Stomach (tissue), 8 donors: ENCODE results near the gene SPTBN2. TPM values are rescaled to one million over a fixed set of nuclear protein-coding genes. Genes with fewer than 3 reads are reported as not detected.

ENCODE experiments used
- polyA plus RNA-seq, 3 donors: library from polyadenylated mRNA; stranded (reverse); fragments of 200-250 nt; gene quantifications; one replicate each; pipeline ENCODE4 v1.2.3, GENCODE V29; 2013
- small RNA-seq, 4 donors: library from RNA; depleted of rRNA; stranded (forward); fragments of <200 nt; gene quantifications; one replicate each; pipeline ENCODE3, GENCODE V24; 2016
- total RNA-seq, 5 donors: library from RNA; depleted of rRNA; stranded (reverse); fragments of >200 nt; gene quantifications; one replicate each; pipeline versions ENCODE4 v1.1.0 to v1.2.3, GENCODE V29; 2014 to 2016
- donor health status: healthy with polysubstance abuse.
- donor health status: Bipolar disorder and iron deficiency.
- donor health status: healthy.

SPTBN2 gene
- total and polyA plus RNA-seq, 8 donors: 2.4 to 134 (median 10.4) TPM

Small RNA genes lying within 50 kb of the gene (small RNA-seq; reads per million reads assigned to genes)
- gene RN7SL12P: 0 reads per million in 4 donors

Other genes starting within 250 kb of the SPTBN2 start
- gene DPP3, start 248.8 kb downstream of the SPTBN2 start, total RNA-seq: 100 to 1,000 TPM in 2 of 5 donors, 10 to 100 TPM in 3; 14.0 to 320 (median 42.3) TPM
- gene DPP3, start 248.8 kb downstream of the SPTBN2 start, polyA plus RNA-seq: 10 to 100 TPM; 20.0 to 26.9 (median 26.4) TPM
- 100 to 1,000 TPM in 1 of 5 donors, 10 to 100 TPM in 4; 13.6 to 138 (median 44.3) TPM for gene BBS1, start 218.6 kb downstream of the SPTBN2 start, total RNA-seq
- 10 to 100 TPM; 12.3 to 12.4 (median 12.4) TPM for gene BBS1, start 218.6 kb downstream of the SPTBN2 start, polyA plus RNA-seq
- gene ZDHHC24, start 183.2 kb downstream of the SPTBN2 start, total RNA-seq: 10 to 100 TPM in 2 of 5 donors, 1 to 10 TPM in 3; 6.8 to 73.9 (median 8.9) TPM
- gene ZDHHC24, start 183.2 kb downstream of the SPTBN2 start, polyA plus RNA-seq: 1 to 10 TPM; 2.6 to 6.5 (median 4.3) TPM
- gene ACTN3, start 182.3 kb downstream of the SPTBN2 start, total RNA-seq: not detected
- gene ACTN3, start 182.3 kb downstream of the SPTBN2 start, polyA plus RNA-seq: under 1 TPM in 2 of 3 donors, not detected in 1; 0.03 to 0.92 TPM
- gene CTSF, start 160.6 kb downstream of the SPTBN2 start, total RNA-seq: 100 to 1,000 TPM in 1 of 5 donors, 10 to 100 TPM in 3, 1 to 10 TPM in 1; 7.6 to 105 (median 52.0) TPM
- gene CTSF, start 160.6 kb downstream of the SPTBN2 start, polyA plus RNA-seq: 10 to 100 TPM; 15.0 to 29.1 (median 26.7) TPM
- 10 to 100 TPM in 1 of 5 donors, under 1 TPM in 1, not detected in 3; 0.45 to 15.9 TPM for gene CCDC87, start 136.2 kb downstream of the SPTBN2 start, total RNA-seq
- under 1 TPM in 2 of 3 donors, not detected in 1; 0.05 to 0.12 TPM for gene CCDC87, start 136.2 kb downstream of the SPTBN2 start, polyA plus RNA-seq
- gene CCS, start 136.0 kb downstream of the SPTBN2 start, total RNA-seq: 100 to 1,000 TPM in 1 of 5 donors, 10 to 100 TPM in 4; 19.3 to 131 (median 40.3) TPM
- gene CCS, start 136.0 kb downstream of the SPTBN2 start, polyA plus RNA-seq: 10 to 100 TPM; 48.0 to 83.2 (median 70.1) TPM
- gene RBM14, start 112.6 kb downstream of the SPTBN2 start, total RNA-seq: 100 to 1,000 TPM in 1 of 5 donors, 10 to 100 TPM in 3, 1 to 10 TPM in 1; 9.9 to 233 (median 54.9) TPM
- 10 to 100 TPM; 19.7 to 28.4 (median 20.2) TPM for gene RBM14, start 112.6 kb downstream of the SPTBN2 start, polyA plus RNA-seq
- 100 to 1,000 TPM in 2 of 5 donors, 10 to 100 TPM in 3; 44.3 to 136 (median 98.4) TPM for gene RBM4, start 90.5 kb downstream of the SPTBN2 start, total RNA-seq
- 100 to 1,000 TPM in 1 of 3 donors, 10 to 100 TPM in 2; 89.1 to 107 (median 90.4) TPM for gene RBM4, start 90.5 kb downstream of the SPTBN2 start, polyA plus RNA-seq
- 10 to 100 TPM in 4 of 5 donors, not detected in 1; 15.6 to 61.4 (median 22.0) TPM for gene RBM4B, start 51.3 kb downstream of the SPTBN2 start, total RNA-seq
- 10 to 100 TPM; 11.3 to 16.1 (median 11.6) TPM for gene RBM4B, start 51.3 kb downstream of the SPTBN2 start, polyA plus RNA-seq
- 100 to 1,000 TPM in 1 of 5 donors, 10 to 100 TPM in 2, 1 to 10 TPM in 1, under 1 TPM in 1; 0.58 to 124 (median 19.4) TPM for gene RCE1, start 114.2 kb upstream of the SPTBN2 start, total RNA-seq
- gene RCE1, start 114.2 kb upstream of the SPTBN2 start, polyA plus RNA-seq: 10 to 100 TPM in 2 of 3 donors, 1 to 10 TPM in 1; 9.7 to 22.5 (median 10.1) TPM
- gene LRFN4, start 127.8 kb upstream of the SPTBN2 start, total RNA-seq: 10 to 100 TPM in 4 of 5 donors, 1 to 10 TPM in 1; 7.3 to 37.9 (median 19.2) TPM
- 10 to 100 TPM in 1 of 3 donors, 1 to 10 TPM in 2; 2.1 to 12.7 (median 7.9) TPM for gene LRFN4, start 127.8 kb upstream of the SPTBN2 start, polyA plus RNA-seq
- gene PC, start 229.2 kb upstream of the SPTBN2 start, total RNA-seq: 10 to 100 TPM in 2 of 5 donors, 1 to 10 TPM in 2, under 1 TPM in 1; 0.58 to 86.0 (median 8.9) TPM
- 10 to 100 TPM; 20.2 to 25.3 (median 25.2) TPM for gene PC, start 229.2 kb upstream of the SPTBN2 start, polyA plus RNA-seq
- gene C11orf86, start 246.1 kb upstream of the SPTBN2 start, total RNA-seq: under 1 TPM in 1 of 5 donors, not detected in 4; 0.37 TPM
- 1 to 10 TPM in 2 of 3 donors, not detected in 1; 1.1 to 2.9 TPM for gene C11orf86, start 246.1 kb upstream of the SPTBN2 start, polyA plus RNA-seq